ENCODE data around the gene PLXNB3.

The PLXNB3 gene

DNA sequence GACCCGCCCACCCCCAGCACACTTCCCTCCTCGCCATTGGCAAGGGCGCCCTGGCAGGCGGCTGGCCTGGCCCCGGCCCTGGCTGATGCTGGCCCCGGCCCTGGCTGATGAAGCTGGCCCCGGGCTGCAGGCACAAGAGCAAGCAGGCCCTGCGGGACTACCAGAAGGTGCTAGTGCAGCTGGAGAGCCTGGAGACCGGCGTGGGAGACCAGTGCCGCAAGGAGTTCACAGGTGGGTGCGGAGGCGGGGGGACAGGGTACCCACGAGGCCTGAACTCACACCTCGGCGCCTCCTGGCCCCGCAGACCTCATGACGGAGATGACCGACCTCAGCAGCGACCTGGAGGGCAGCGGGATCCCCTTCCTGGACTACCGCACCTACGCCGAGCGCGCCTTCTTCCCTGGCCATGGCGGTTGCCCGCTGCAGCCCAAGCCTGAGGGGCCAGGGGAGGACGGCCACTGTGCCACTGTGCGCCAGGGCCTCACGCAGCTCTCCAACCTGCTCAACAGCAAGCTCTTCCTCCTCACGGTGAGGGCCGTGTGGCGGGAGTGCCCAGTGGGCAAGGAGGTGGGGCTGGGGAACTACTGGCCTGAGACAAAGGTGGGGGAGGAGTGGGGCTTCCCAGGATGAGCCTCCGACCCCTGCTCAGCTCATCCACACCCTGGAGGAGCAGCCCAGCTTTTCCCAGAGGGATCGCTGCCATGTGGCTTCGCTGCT, 10.7 kb downstream of the PLXNB3 start:
- ChIA-PET POLR2A (no interaction called here), CTCF (interaction anchor here (0.6 to 0.8 kb wide), 2 partner anchors 13 to 172 kb away, joined by 3 read pairs; no protein-coding TSS in a partner anchor)
- H3K4me3 ChIP-seq (ENCODE audit: low read depth, low read length), result no peak overlapping the region
- no peaks in the 10 kb centered on the region for H3K4me1 ChIP-seq (ENCODE audit: control insufficient read depth, insufficient read depth, low read length)
- H3K36me3 ChIP-seq (ENCODE audit: control insufficient read depth in 2 of 2, insufficient read depth in 1 of 2, low read length in 2 of 2), result no peaks in the 10 kb centered on the region
- no peaks in the 10 kb centered on the region for H3K9me3 ChIP-seq (ENCODE audit: control insufficient read depth, insufficient read depth, low read depth, low read length)
- TF ChIP-seq ZNF629 (tag by site-specific recombination; IDR thresholded peaks at IDR 0.05) (no peak), ZNF624 (tag by site-specific recombination; IDR thresholded peaks at IDR 0.05) (no peak), ZNF239 (tag by site-specific recombination; IDR thresholded peaks at IDR 0.05) (no peak), ZSCAN30 (tag by site-specific recombination; IDR thresholded peaks at IDR 0.05) (no peak), ZNF433 (tag by site-specific recombination; IDR thresholded peaks at IDR 0.05; ENCODE audit: low read depth) (no peak), ZNF19 (tag by site-specific recombination; IDR thresholded peaks at IDR 0.05; ENCODE audit: low read depth) (no peak), ZNF626 (tag by site-specific recombination; IDR thresholded peaks at IDR 0.05) (no peak), KLF8 (tag by site-specific recombination; IDR thresholded peaks at IDR 0.05) (no peak), ZNF140 (tag by site-specific recombination; IDR thresholded peaks at IDR 0.05) (no peak), HOXD13 (CRISPR knock-in tag; IDR thresholded peaks at IDR 0.05; ENCODE audit: borderline replicate concordance) (no peak)
- no peak overlapping the region for H3K27ac ChIP-seq (ENCODE audit: extremely low read depth, low read depth, low read length)

- TF ChIP-seq ZEB2 (tag by site-specific recombination; IDR thresholded peaks at IDR 0.05) (no peak), ZFP41 (tag by site-specific recombination; IDR thresholded peaks at IDR 0.05; ENCODE audit: borderline replicate concordance) (no peak), ZNF677 (tag by site-specific recombination; IDR thresholded peaks at IDR 0.05) (no peak), KLF8 (tag by site-specific recombination; IDR thresholded peaks at IDR 0.05) (peak; percentile 8; the same call in 1 of the 2 replicates), GLI2 (tag by site-specific recombination; IDR thresholded peaks at IDR 0.05; ENCODE audit: borderline replicate concordance, low read depth) (no peak), ZFP69B (tag by site-specific recombination; IDR thresholded peaks at IDR 0.05) (no peak)
- H3K36me3 ChIP-seq (ENCODE audit: control insufficient read depth in 2 of 2, insufficient read depth in 1 of 2, low read length in 2 of 2), result no peaks in the 10 kb centered on the region
- ChIA-PET POLR2A (no interaction called here), CTCF (no interaction called here)
- no peak overlapping the region for H3K4me3 ChIP-seq (ENCODE audit: low read depth, low read length)
- H3K27ac ChIP-seq (ENCODE audit: extremely low read depth, low read depth, low read length), result no peak overlapping the region
- H3K4me1 ChIP-seq (ENCODE audit: control insufficient read depth, insufficient read depth, low read length), result no peaks in the 10 kb centered on the region
- H3K9me3 ChIP-seq (ENCODE audit: control insufficient read depth, insufficient read depth, low read depth, low read length), result no peaks in the 10 kb centered on the region
Measured at GRCh38 chrX:153775293-153776119, 11.5 kb downstream of the PLXNB3 start.

DNA sequence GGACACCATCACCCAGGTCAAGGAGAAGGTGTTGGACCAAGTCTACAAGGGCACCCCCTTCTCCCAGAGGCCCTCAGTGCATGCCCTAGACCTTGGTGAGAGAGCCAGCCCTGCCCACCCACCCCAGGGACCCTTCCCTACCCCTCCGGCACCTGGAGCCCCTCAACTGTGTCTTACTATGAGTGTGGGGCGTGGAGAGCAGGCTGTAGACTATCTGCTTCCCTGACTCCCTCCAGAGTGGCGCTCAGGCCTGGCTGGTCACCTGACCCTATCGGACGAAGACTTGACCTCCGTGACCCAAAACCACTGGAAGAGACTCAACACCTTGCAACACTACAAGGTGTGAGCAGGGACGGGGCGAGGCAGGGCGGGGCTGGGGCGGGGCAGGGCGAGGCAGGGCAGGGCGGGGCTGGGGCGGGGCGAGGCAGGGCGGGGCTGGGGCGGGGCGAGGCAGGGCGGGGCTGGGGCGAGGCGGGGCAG, 12.1 kb downstream of the PLXNB3 start:
- POLR2A ChIA-PET, result no interaction called here
- H3K27ac ChIP-seq (ENCODE audit: extremely low read depth, low read depth, low read length), result no peak overlapping the region
- no peaks in the 10 kb centered on the region for H3K9me3 ChIP-seq (ENCODE audit: control insufficient read depth, insufficient read depth, low read depth, low read length)
- no peak for TF ChIP-seq OSR2 (tag by site-specific recombination; IDR thresholded peaks at IDR 0.05)
- no peak for TF ChIP-seq SALL2 (tag by site-specific recombination; IDR thresholded peaks at IDR 0.05; ENCODE audit: borderline replicate concordance)
- H3K4me1 ChIP-seq (ENCODE audit: control insufficient read depth, insufficient read depth, low read length), result no peaks in the 10 kb centered on the region
- H3K4me3 ChIP-seq (ENCODE audit: low read depth, low read length), result no peak overlapping the region
- no peaks in the 10 kb centered on the region for H3K36me3 ChIP-seq (ENCODE audit: control insufficient read depth in 2 of 2, insufficient read depth in 1 of 2, low read length in 2 of 2)
- CTCF ChIA-PET, result no interaction called here

DNA sequence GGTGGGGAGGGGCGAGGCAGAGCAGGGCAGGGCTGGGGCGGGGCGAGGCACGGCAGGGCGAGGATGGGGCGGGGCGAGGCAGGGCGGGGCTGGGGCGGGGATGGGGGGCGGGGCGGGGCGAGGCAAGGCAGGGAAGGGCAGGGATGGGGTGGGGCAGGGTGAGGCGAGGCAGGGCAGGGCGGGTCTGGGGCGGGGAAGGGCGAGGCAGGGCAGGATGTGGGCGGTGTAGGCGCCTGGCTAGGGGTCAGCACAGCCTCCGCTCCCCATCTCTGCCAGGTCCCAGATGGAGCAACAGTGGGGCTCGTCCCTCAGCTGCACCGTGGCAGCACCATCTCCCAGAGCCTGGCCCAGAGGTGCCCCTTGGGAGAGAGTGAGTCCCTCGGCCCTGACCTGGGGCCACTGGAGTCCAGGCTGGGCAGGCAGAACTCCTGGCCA, 12.6 kb downstream of the PLXNB3 start:
- no peaks in the 10 kb centered on the region for H3K4me1 ChIP-seq (ENCODE audit: control insufficient read depth, insufficient read depth, low read length)
- ChIA-PET POLR2A (no interaction called here), CTCF (no interaction called here)
- H3K27ac ChIP-seq (ENCODE audit: extremely low read depth, low read depth, low read length), result no peak overlapping the region
- TF ChIP-seq KLF7 (tag by site-specific recombination; IDR thresholded peaks at IDR 0.05; ENCODE audit: borderline replicate concordance) (peak; percentile 84; the same call in 1 of the 2 replicates), ZNF791 (tag by site-specific recombination; IDR thresholded peaks at IDR 0.05) (no peak), KLF1 (tag by site-specific recombination; IDR thresholded peaks at IDR 0.05) (peak; percentile 99), MZF1 (tag by site-specific recombination; IDR thresholded peaks at IDR 0.05; ENCODE audit: borderline replicate concordance) (no peak), ZFHX2 (tag by site-specific recombination; conservative IDR thresholded peaks at IDR 0.05) (0 out of 2 replicates have a peak, but pooled peaks have one; percentile 11), SP2 (tag by site-specific recombination; IDR thresholded peaks at IDR 0.05) (0 out of 2 replicates have a peak, but pooled peaks have one; percentile 8), KLF8 (tag by site-specific recombination; IDR thresholded peaks at IDR 0.05) (peak; percentile 98), ZNF654 (tag by site-specific recombination; IDR thresholded peaks at IDR 0.05; ENCODE audit: low read depth) (no peak)
- TF ChIP-seq, protein P1, sequence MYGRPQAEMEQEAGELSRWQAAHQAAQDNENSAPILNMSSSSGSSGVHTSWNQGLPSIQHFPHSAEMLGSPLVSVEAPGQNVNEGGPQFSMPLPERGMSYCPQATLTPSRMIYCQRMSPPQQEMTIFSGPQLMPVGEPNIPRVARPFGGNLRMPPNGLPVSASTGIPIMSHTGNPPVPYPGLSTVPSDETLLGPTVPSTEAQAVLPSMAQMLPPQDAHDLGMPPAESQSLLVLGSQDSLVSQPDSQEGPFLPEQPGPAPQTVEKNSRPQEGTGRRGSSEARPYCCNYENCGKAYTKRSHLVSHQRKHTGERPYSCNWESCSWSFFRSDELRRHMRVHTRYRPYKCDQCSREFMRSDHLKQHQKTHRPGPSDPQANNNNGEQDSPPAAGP (tag by site-specific recombination; IDR thresholded peaks at IDR 0.05), result peak; percentile 80
- no peaks in the 10 kb centered on the region for H3K9me3 ChIP-seq (ENCODE audit: control insufficient read depth, insufficient read depth, low read depth, low read length)
- H3K36me3 ChIP-seq (ENCODE audit: control insufficient read depth in 2 of 2, insufficient read depth in 1 of 2, low read length in 2 of 2), result no peaks in the 10 kb centered on the region
- H3K4me3 ChIP-seq (ENCODE audit: low read depth, low read length), result no peak overlapping the region
